Measurements from ENCODE around the gene FAM163B.

Gene FAM163B

DNA sequence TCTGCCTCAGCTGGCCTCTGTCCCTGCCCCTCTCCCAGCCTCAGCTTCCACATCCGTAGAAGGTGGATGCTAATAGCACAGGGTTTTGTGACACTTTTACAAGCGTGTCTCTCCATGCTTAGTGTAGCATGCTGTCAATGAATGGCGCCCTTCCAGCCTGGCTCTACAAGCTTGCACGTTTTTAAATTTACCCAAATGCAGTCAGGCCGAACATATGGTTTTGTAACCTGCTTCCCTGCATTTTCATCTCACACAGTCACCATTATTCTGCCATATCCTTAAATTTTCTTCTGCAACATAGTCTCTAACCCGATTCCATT, 28.8 kb downstream of the FAM163B start:
- DNase-seq = no peak

DNA sequence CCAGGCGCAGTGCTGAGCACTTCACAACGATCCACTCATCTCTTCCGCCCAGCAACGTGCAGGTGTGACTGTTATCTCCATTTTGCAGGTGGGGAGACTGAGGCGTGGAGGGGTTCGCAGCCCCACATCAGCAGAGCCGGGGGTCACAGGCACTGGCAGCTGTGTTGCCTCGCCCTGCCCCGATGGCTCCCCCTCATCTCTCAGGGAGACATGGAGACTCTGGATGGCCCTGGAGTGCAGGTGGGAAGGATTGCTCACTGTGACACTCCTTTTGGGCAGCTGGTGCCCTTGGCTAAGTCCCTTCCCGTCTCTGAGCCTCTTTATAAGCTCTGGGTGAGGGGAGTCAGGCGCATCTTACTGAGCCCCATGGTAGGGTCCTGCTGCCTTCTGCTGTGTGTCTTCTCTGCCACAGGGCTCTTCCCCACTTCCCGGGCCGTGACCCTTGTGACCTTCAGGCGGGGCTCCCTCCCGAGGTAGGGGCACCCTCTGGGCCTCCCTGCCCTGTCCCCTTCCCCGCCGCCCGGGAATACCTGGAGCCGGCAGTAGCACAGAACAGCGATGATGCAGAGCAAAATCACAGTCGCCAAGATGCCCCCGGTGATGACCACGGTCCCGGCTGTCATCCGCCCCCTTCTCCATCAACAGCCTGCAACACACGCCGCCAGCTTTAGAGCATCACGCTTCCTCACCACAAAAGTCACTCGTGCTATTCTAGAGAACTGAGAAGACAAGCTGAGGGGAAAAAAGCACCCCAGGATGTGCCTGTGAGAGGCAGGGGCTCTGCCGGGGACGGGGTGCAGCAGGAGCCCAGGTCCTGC, 29.4 kb downstream of the FAM163B start:
- DNase-seq = no peak

DNA sequence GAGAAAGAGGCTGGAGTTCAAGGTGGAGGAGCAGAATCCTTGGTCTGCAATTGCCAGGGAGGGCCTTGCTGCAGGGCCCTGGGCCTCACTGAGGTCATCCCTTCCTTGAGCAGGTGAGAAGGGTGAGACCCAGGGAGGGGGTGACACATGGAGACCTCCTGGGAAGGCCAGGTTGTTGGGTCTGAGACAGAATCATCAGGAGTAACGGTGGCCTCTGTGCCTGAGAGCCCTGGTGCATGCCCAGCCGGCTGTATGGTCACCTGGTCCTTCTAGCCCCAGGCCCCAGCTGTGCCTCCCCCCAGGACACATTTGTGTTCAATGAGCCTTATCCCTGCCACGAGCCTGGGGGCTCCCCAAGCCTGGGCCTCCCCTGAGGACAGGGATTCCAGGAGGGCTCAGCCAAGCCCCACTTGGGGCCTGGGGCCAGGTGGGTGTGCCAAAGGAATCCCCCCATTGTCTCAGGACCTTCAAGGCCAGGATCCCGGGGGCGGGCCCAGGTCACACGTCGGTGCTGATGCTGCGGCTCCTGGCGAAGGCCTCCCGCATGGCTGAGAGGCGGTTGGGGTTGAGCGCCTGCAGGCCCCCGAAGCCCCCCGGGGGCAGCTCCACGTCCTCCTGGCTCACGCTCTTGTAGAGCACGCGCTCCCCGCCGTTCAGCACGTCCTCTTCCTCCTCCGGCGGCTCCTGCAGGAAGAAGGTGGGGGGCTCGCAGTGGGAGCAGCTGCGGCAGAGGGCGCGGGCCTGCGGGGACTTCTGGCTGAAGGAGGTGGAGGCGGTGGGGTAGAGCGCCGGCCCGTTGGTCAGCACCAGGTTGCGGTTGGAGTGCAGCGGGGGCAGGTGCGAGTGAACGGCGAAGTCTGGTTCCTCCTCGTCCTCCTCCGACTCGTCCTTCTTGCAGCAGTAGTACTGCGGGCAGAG, 30.4 kb downstream of the FAM163B start:
- no peak for DNase-seq

DNA sequence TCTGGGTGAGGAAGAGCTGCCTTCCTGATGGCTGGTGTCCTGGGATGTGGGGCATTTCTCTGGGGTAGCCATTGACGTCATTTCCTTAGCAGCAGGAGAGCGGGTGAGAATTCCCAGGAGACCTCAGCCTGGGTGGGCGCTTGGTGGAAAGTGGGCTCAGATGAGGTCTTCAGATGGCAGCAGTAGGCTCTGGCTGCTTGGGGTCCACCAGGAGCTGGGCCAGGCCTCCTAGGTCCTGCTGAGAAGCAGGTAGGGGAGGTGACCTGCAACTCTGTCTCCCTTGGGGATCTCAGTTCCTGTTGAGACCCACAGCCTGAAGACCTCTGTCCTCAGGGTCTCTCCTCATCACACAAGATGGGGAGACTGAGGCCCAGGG, 31.5 kb downstream of the FAM163B start:
- no peak for DNase-seq

GRCh38 chr9:133576875-133577736, 32.1 kb downstream of the FAM163B start:
- DNase-seq = no peak

- DNase-seq = no peak
Measured at GRCh38 chr9:133576031-133576874, 32.9 kb downstream of the FAM163B start.

GRCh38 chr9:133575186-133576030, 33.8 kb downstream of the FAM163B start:
- DNase-seq = no peak

DNA sequence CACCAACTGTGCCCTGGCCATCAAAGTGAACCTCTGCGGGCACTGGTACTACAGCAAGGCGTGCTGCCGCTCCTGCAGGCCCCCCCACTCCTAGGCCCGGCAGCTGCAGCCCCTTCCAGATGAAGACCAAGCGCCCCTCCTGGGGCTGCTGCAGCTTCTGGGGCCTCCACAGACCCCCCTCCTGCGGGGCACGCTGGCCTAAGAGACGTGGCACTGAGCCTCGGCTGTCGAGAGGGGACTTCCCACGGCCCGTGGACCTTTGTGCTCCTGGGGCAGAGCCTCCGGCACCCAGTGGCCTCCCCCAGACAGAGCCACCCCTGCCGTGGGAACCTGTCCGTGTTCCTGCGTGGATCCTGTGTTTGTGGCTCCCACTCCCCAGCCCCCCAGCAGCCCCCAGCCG, 34.4 kb downstream of the FAM163B start:
- no peak for DNase-seq

GRCh38 chr9:133573791-133574515, 35.2 kb downstream of the FAM163B start:
- DNase-seq = no peak

DNA sequence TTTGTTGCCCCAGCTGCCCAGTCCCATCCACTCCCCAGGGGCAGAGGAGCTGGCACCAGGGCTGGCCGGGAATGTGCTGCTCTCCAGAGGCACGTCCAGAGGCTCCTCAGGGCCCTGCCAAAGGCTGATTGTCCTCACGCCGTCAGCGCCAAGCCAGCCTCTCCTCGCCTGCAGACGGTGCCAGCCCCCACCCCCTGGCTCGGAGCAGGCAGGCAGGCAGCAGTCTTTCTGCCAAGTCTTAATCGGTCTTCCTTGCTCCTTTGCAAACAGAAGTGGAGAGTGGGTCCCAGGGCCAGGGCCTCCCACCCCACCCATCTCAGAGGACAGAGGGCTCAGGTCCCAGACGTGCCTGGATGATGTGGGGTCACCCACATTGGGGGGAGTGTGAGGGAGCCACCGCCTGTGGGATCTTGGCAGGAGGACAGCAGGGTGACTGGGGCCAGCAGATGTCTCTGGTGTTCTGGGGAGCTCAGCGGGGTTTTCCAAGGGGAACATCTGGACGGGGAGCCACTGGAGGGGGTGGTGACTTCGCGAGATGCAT, 36.3 kb downstream of the FAM163B start:
- no peak for DNase-seq

DNA sequence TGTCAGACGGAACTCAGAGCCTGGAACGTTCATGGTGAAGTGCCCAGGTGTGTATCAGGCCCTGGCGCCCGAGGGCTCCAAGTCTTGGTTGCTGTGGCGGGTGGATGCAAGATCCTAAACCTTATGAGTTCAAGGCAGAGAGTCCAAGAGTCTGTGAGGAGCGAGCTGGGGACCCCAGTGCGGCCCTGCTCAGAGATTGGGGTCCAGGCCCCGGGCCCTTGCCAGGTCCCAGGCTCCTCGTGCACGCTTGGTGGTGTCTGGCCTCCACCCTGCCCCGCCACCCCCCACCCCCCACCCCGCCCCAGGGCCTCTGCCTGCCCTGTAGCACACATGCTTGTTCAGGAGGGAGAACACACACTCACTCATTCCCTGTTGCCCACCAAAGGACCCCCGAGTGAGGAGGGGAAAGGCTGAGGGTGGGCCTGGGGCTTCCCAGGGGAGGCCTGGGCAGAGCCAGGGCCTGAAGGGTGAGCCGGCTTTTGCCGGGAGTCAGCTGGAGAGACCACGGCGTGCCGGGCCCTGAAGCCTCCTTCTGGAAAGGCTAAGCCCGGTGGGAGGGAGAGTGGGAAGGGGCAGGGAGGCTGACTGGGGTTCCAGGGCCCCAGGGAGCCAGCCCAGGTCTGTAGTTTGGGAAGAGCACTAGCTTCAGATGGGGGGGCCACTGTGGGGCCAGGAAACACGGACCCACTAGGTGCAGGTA, 37.1 kb downstream of the FAM163B start:
- DNase-seq = no peak

DNA sequence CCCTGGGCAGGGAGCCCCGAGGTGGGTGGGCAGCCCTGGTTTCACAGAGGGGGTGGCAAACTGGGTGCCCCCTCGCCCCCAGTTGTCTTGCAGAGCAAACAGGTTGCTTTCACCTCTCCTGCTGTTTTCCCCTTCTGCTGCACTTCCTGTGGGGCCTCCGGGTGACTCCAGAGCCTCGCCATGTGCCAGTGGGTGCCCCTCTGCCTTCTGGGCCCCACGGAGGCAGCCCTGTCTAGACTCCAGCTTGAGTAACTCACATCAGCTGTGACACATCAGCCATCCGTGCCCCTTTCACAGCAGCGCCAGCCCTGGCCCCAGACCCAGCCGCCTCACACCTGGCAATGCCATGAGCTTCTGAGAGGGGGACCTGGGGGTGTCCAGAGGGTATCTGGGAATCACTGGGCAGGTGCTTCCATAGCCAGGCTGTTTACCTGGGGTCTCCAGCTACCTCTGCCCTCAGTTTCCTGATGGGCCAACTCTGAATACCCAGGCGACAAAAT, 37.7 kb downstream of the FAM163B start:
- DNase-seq = no peak

DNA sequence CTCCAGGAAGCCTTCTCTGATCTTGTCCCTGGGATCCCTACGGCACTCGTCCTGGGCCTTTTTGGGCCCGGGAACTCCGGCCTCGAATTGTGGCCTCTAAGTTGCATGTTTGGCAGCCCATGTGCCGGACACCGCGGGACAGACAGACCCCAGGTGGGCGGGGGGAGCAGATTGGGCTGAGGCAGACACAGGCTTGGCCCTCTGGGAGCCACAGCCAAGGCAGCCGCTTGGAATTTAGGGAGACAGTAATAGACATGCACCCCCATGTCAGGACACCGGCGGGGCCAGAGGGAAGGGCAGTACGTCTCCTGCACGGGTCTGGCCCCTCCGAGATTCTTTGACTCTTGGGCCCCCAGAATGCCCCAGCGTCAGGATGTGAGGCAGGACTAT, 38.5 kb downstream of the FAM163B start:
- DNase-seq = no peak

DNA sequence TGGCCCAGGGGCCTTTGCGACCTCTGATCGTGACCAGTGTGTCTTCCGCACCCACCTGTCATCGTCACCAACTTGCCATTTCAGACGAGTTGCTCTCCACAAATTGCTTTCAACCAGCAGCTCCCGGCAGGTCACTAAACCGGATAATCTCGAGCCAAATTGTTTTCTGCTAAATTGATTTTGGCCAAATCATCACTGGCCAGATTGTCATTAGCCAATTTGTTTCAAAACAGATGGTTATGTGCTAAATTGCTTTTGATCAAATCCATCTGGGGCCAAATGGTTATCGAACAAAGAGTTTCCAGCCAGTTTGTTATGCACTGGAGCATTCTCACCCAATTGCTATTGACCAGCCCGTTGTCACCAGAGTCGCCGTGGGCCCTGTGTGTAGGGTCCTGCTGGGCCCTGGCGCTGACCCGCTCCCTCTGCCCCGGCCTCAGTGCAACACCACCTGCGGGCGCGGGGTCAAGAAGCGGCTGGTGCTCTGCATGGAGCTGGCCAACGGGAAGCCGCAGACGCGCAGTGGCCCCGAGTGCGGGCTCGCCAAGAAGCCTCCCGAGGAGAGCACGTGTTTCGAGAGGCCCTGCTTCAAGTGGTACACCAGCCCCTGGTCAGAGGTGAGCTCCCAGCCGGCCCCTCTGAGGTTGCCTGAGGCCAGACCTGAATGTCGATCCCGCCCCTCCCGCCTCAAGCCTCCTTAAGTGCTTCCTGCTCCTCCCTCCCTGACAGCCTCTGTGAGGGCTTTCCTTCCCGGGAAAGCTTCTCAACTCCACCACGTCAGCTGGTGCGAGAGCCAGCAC, 39.1 kb downstream of the FAM163B start:
- no peak for DNase-seq

GRCh38 chr9:133569121-133569785, 39.9 kb downstream of the FAM163B start:
- no peak for DNase-seq

GRCh38 chr9:133568186-133568585, 41.0 kb downstream of the FAM163B start:
- DNase-seq = no peak

- no peak for DNase-seq
Measured at GRCh38 chr9:133566817-133567216, 42.4 kb downstream of the FAM163B start.

DNA sequence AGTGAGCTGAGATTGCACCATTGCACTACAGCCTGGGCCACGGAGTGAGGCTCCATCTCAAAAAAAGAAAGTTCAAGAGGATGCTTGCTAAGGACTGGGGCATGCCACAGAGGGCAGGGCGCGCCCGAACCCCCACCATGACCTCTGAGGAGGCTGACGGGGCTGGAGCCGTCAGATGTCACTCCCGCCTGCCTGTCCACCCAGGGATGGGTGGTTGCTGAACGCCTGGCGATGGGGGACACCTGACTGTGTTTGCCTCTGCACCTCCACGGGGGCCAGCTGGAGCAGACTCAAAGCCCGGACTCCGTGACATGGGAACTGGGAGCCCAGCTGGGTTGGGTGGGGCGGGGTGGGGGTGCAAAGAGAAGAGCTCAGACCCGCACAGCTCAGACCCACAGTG, 42.8 kb downstream of the FAM163B start:
- DNase-seq = no peak
